ENCODE data around the gene LPA. TPM values are rescaled to one million over a fixed set of nuclear protein-coding genes. Genes with fewer than 3 reads are reported as not detected.

LPA gene
- total RNA-seq, 4 donors from 2014 or later, result not detected

- no peaks in the 10 kb centered on the region for H3K36me3 ChIP-seq
- no peak for TF ChIP-seq CTCF (IDR thresholded peaks at IDR 0.05)
- TF ChIP-seq POLR2AphosphoS5 (IDR thresholded peaks at IDR 0.05), result no peak
- TF ChIP-seq EP300 (IDR thresholded peaks at IDR 0.05), result no peak
- no peak for TF ChIP-seq POLR2A (IDR thresholded peaks at IDR 0.05)
- no peaks in the 10 kb centered on the region for H3K9me3 ChIP-seq
- 71 to 90% methylated on average over 3 of the region's 3 CpGs for WGBS, 2 donors (ENCODE audit: low coverage in 1 of 2)
- H3K27me3 ChIP-seq, result no peaks in the 10 kb centered on the region
- H3K27ac ChIP-seq, result no peak overlapping the region
- ATAC-seq, result no peak
- no peak overlapping the region for H3K4me3 ChIP-seq
- no peaks in the 10 kb centered on the region for H3K4me1 ChIP-seq
Observed at GRCh38 chr6:160494576-160494975, 169.5 kb downstream of the LPA start.

- no peak overlapping the region for H3K4me3 ChIP-seq
- H3K36me3 ChIP-seq, result no peaks in the 10 kb centered on the region
- H3K27me3 ChIP-seq, result no peaks in the 10 kb centered on the region
- no peak for ATAC-seq
- H3K27ac ChIP-seq, result no peak overlapping the region
- H3K4me1 ChIP-seq, result no peaks in the 10 kb centered on the region
- H3K9me3 ChIP-seq, result no peaks in the 10 kb centered on the region
- TF ChIP-seq POLR2A (IDR thresholded peaks at IDR 0.05) (no peak), CTCF (IDR thresholded peaks at IDR 0.05) (no peak), POLR2AphosphoS5 (IDR thresholded peaks at IDR 0.05) (no peak), EP300 (IDR thresholded peaks at IDR 0.05) (no peak)
- WGBS, 2 donors (ENCODE audit: low coverage in 1 of 2), result 78 to 89% methylated on average over 1 of the region's 1 CpG
Observed at GRCh38 chr6:160489091-160489490, 175.0 kb downstream of the LPA start.

- ATAC-seq, result no peak
- Histone ChIP-seq H3K9me3 (no peaks in the 10 kb centered on the region), H3K4me3 (no peak overlapping the region), H3K36me3 (peaks cover 0 to 5% of the 10 kb centered on the region in 2 donors), H3K27me3 (no peaks in the 10 kb centered on the region), H3K4me1 (no peaks in the 10 kb centered on the region), H3K27ac (no peak overlapping the region)
- 76 to 89% methylated on average over 3 to 8 of the region's 11 CpGs for WGBS, 2 donors (ENCODE audit: low coverage in 1 of 2)
- TF ChIP-seq EP300 (IDR thresholded peaks at IDR 0.05) (no peak), CTCF (IDR thresholded peaks at IDR 0.05) (no peak), POLR2A (IDR thresholded peaks at IDR 0.05) (no peak), POLR2AphosphoS5 (IDR thresholded peaks at IDR 0.05) (no peak)
Observed at GRCh38 chr6:160487116-160487515, 177.0 kb downstream of the LPA start.

Other genes with a start within 250 kb of the LPA start
- not detected for gene PLG, start 38.0 kb upstream of the LPA start, total RNA-seq